GM12865 (cell line): Measurements from ENCODE around the gene TMEM235.

Source experiments
- DNase-seq: peaks from one replicate; pipeline ENCODE4 v3.0.0; 2010; ENCODE audit warnings: low read depth
- H3K4me3 ChIP-seq: 2 replicates; pipeline ENCODE4 v1.5.1; 2011; ENCODE audit warnings: mild to moderate bottlenecking, low read depth, low read length, control low read depth
- TF ChIP-seq, protein P1 (sequence below): IDR thresholded peaks from 2 replicates; pipeline ENCODE4 v1.5.1; 2011; ENCODE audit warnings: low read length, control low read depth, low read depth, inconsistent platforms; ENCODE audit not compliant: insufficient read depth; ENCODE audit errors: missing control alignments

Gene TMEM235

DNA sequence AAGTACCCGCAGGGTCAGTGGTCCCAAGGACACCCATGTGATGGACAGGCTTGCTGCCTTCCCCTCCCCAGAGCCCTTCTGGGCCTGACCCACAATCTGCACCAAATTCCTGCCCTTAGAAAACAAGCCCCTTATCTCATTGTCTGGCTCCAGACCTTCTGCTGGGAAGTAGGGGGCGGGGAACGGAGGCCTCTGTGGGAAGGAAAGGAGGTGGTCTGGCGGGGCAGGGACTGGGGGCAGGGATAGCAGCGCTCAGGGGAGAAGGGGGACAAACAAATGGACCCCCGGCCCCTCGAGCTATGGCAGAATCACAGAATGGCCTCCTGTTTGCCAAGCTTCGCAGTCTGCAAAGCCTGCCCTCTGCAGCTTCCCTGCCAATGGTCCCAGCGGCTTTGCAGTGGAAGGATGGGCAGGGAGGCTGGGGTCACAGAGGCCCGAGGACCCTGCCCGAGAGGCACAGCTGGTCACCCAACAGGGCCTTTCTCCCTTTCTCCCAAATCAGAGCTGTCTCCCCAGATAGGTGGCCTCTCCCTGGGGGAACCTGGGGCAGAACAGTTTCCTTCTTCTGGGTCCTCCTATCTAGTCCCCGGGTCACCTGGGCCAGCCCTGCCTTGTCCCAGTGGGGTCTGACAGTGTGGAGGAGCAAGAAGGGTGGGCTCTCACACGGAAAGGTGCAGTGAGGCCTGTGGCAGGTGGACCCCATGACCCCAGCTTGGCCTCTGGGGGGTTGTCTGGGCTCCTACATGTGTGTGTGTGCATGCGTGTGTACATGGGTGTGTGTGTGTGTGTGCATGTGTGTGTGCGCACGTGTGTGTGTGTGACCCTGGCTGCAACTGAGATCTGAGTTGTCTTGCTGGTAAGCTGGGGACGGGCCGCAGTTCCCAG is 25.5 kb downstream of the TMEM235 start:
- TF ChIP-seq, protein P1, sequence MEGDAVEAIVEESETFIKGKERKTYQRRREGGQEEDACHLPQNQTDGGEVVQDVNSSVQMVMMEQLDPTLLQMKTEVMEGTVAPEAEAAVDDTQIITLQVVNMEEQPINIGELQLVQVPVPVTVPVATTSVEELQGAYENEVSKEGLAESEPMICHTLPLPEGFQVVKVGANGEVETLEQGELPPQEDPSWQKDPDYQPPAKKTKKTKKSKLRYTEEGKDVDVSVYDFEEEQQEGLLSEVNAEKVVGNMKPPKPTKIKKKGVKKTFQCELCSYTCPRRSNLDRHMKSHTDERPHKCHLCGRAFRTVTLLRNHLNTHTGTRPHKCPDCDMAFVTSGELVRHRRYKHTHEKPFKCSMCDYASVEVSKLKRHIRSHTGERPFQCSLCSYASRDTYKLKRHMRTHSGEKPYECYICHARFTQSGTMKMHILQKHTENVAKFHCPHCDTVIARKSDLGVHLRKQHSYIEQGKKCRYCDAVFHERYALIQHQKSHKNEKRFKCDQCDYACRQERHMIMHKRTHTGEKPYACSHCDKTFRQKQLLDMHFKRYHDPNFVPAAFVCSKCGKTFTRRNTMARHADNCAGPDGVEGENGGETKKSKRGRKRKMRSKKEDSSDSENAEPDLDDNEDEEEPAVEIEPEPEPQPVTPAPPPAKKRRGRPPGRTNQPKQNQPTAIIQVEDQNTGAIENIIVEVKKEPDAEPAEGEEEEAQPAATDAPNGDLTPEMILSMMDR: no peak
- no peak for DNase-seq
- H3K4me3 ChIP-seq: no peak overlapping the region

DNA sequence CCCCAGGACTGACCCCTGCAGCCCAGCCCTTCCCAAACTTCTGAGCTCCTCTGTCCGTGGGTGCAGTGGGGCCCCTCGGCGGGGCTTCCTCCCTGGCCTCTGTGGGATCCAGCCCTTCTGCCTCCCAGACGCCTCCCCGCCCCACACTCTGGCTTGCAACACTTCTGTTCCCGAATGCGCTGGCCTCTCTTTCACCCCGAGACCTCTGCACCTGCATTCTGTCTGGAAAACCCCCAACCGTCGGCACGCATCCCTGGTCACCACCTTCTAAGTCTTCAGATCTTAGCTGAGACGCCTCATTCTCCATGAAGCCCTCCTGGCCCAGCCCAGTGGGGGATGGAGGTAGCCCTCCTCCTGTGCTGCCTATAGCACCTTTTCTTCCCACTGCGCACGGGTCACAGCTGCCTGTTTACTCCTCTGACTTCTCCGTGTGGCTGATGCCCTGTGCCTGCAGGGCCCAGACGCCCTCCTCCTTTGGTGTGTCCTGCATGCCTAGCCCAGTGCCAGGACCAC is 26.4 kb downstream of the TMEM235 start:
- DNase-seq: peak; percentile 82
- TF ChIP-seq, protein P1: no peak
- no peak overlapping the region for H3K4me3 ChIP-seq

DNA sequence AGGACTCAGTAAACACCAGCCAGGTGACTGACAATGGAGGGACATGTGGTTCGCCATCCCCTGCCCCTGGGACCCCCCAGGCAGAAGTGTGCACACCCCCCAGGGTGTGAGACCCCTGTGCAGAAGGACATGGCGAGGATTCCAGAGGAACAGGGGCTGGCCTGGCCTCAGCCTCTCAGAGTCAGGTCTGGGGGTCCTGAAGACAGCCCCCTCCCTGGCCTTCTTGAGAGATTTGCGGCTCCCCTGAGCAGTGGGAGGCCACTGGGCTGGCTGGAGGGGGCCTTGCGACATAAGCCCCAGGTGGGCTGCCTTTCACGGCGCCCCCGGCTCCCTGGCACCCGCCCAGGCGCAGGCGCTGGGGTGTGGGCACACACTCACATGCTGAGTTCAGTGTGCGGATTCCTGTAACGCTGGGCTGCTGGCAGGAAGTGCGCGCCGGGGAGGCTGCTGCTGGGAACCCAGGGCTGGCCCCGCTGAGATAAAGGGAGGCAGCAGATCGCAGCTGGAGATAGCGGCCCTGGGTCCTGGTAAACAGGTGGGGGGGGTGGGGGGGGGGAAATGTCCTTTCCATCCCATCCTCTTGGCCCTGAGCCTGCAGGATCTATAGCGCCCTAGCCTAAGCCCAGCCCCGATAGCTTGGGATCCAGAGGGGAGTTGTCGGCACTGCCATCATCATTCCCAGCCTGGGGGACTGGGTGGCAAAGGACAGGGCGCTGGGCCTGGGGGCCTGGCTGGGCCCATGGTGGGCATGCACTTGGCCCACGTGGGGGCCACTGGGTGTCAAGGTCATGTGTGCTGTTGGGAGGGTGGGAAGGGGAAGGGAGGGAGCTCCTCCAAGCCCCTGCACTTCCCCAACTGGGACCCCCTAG is 27.1 kb downstream of the TMEM235 start:
- H3K4me3 ChIP-seq: no peak overlapping the region; the same call in 1 of the 2 replicates
- TF ChIP-seq, protein P1: no peak
- peak; percentile 55 for DNase-seq

DNA sequence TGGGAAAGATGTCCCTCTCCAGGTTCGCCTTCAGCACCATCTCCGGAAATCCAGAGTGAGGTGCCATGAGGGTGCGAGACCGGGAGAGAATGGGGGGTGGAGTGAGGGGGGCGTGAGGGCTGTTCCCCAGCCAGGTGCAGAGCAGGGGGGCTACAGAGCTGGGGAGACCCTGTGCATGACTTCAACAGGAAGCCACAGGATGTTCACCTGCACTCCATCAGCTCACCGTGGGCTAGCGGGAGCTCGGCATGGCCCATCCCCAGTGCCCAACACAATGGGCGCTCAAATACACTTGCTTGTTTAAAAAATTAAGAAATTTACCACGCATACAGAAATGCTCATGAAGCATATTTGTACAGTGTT is 27.7 kb downstream of the TMEM235 start:
- TF ChIP-seq, protein P1: no peak
- DNase-seq: no peak
- no peak overlapping the region for H3K4me3 ChIP-seq

DNA sequence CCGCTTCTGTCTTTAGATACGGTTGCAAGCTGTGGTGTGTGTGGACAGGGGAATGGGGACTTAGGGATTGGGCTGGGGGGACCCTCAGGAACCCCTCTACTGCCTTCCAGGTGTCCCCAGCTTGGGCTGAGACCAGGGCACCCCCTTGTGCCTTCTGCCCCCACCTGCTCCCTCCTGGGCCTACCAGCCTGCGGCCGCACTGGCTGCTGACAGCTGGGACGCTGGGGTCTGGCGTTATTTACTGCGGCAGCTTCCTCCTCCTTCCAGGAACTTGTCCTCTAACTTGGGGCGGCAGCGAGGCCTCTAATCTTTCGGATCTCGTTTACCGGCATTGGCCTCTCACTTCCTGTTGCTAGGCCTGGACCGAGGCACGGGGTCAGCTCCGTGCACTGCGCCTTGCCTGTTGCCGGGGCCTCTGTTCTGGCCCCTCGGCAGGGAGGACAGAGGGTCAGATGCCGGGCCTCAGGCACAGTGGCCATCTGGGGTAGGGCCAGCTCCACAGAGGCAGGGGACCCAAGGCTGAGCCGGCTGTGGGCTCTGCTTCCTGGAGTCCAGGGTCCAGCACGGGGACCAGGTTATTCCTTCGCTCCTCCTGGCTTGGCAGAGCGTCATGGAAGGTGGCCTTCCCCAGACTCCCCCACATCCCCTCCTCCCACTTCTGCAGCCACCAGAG is 31.8 kb downstream of the TMEM235 start:
- DNase-seq: no peak
- TF ChIP-seq, protein P1: no peak
- H3K4me3 ChIP-seq: no peak overlapping the region

DNA sequence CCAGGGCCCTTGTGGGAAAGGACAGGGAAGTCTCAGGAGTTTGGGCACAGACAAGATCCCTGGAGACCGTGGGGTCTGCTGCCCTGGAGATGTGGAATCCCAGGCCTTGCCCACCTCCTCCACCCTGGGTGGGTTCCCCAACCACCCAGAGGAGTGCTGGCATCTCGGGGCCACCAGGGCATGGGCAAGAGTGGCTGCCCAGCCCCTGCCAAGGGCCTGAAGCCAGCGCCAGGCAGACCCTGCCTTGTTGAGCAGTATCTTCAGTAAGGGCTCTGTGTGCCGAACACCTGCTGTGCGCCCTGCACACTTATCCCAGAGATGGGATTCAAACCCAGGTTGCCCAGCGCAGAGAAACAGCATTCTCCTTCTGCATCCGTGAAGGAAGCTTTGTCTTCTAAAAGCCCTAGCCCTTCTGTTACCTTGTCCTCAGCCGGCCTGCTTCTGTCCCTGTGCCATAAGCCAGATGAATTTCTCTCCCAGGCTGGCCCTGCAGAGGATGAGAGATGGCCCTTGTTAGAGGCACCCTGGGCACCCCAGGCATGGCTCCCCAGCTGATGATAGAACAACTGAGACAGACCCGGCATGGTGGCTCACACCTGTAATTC is 32.4 kb downstream of the TMEM235 start:
- H3K4me3 ChIP-seq: no peak overlapping the region
- DNase-seq: no peak
- TF ChIP-seq, protein P1: no peak
